HUES6 (cell line): ENCODE results near the gene ATRN.
"Not testable (repeated sequence)": the region's sequence is repeated elsewhere in the genome, so short reads cannot be mapped to it uniquely, and the experiment has no call there.

Source experiments
- H3K27ac ChIP-seq: 2 replicates; pipeline ENCODE4 v1.7.0; 2013; ENCODE audit warnings: low read depth, mild to moderate bottlenecking, low read length, inconsistent platforms
- H3K27me3 ChIP-seq: 2 replicates; pipeline ENCODE4 v1.6.1; 2013; ENCODE audit warnings: low read length; ENCODE audit not compliant: control insufficient read depth, insufficient read depth
- H3K36me3 ChIP-seq: 2 replicates; pipeline ENCODE4 v1.6.1; 2013; ENCODE audit warnings: low read length; ENCODE audit not compliant: control insufficient read depth, insufficient read depth
- H3K4me1 ChIP-seq: 2 replicates; pipeline ENCODE4 v1.6.1; 2013; ENCODE audit warnings: low read length; ENCODE audit not compliant: control insufficient read depth, insufficient read depth
- H3K4me3 ChIP-seq: 2 replicates; pipeline ENCODE4 v1.5.1; 2013; ENCODE audit warnings: low read depth, low read length
- H3K9ac ChIP-seq: one replicate; pipeline ENCODE4 v1.6.1; 2013; ENCODE audit warnings: mild to moderate bottlenecking, low read length
- H3K9me3 ChIP-seq: 2 replicates; pipeline ENCODE4 v1.6.1; 2013; ENCODE audit warnings: low read depth, low read length; ENCODE audit not compliant: control insufficient read depth, insufficient read depth

Gene ATRN

GRCh38 chr20:3470208-3470626 is 601 bp upstream of the ATRN start:
- Histone ChIP-seq H3K4me3 (peak overlapping the region; percentile 98), H3K36me3 (no peaks in the 10 kb centered on the region), H3K27me3 (peaks cover 53% of the 10 kb centered on the region), H3K4me1 (peaks cover 6% of the 10 kb centered on the region; the same call in 1 of the 2 replicates), H3K9me3 (no peaks in the 10 kb centered on the region), H3K9ac (peak overlapping the region; percentile 80), H3K27ac (no peak overlapping the region; the same call in 1 of the 2 replicates)

GRCh38 chr20:3471397-3472021 is 691 bp downstream of the ATRN start:
- Histone ChIP-seq H3K9me3 (no peaks in the 10 kb centered on the region), H3K27ac (no peak overlapping the region), H3K4me1 (peaks cover 6% of the 10 kb centered on the region; the same call in 1 of the 2 replicates)

GRCh38 chr20:3472105-3472504 is 1.3 kb downstream of the ATRN start:
- Histone ChIP-seq H3K9ac (peak overlapping the region; percentile 80), H3K27me3 (peaks cover 35% of the 10 kb centered on the region), H3K4me3 (peak overlapping the region; percentile 98), H3K4me1 (peaks cover 6% of the 10 kb centered on the region; the same call in 1 of the 2 replicates), H3K27ac (no peak overlapping the region), H3K36me3 (no peaks in the 10 kb centered on the region), H3K9me3 (no peaks in the 10 kb centered on the region)

More at GRCh38 chr20:3471397-3472021, 691 bp downstream of the ATRN start:
- H3K36me3 ChIP-seq: no peaks in the 10 kb centered on the region
- peak overlapping the region; percentile 98 for H3K4me3 ChIP-seq
- H3K9ac ChIP-seq: peak overlapping the region; percentile 80
- peaks cover 41% of the 10 kb centered on the region for H3K27me3 ChIP-seq

- Histone ChIP-seq H3K27me3 (peaks cover 33% of the 10 kb centered on the region), H3K27ac (no peak overlapping the region), H3K4me1 (peaks cover 6% of the 10 kb centered on the region; the same call in 1 of the 2 replicates), H3K9ac (no peak overlapping the region), H3K9me3 (no peaks in the 10 kb centered on the region), H3K36me3 (no peaks in the 10 kb centered on the region), H3K4me3 (no peak overlapping the region)
Observed at GRCh38 chr20:3473324-3473723, 2.5 kb downstream of the ATRN start.

- H3K36me3 ChIP-seq: no peaks in the 10 kb centered on the region
- no peak overlapping the region for H3K27ac ChIP-seq
- peaks cover 27% of the 10 kb centered on the region for H3K27me3 ChIP-seq
- no peak overlapping the region for H3K9ac ChIP-seq
- no peaks in the 10 kb centered on the region for H3K9me3 ChIP-seq
- H3K4me1 ChIP-seq: peaks cover 6% of the 10 kb centered on the region; the same call in 1 of the 2 replicates
- H3K4me3 ChIP-seq: no peak overlapping the region
Observed at GRCh38 chr20:3473944-3474343, 3.1 kb downstream of the ATRN start.

- not testable (repeated sequence) for H3K36me3 ChIP-seq, H3K9ac ChIP-seq, H3K9me3 ChIP-seq, H3K4me3 ChIP-seq, H3K27me3 ChIP-seq, H3K27ac ChIP-seq, H3K4me1 ChIP-seq
Observed at GRCh38 chr20:3477003-3477860, 6.4 kb downstream of the ATRN start.

- Histone ChIP-seq H3K36me3 (no peaks in the 10 kb centered on the region), H3K9me3 (no peaks in the 10 kb centered on the region), H3K9ac (no peak overlapping the region), H3K4me1 (no peaks in the 10 kb centered on the region), H3K27ac (no peak overlapping the region), H3K27me3 (no peaks in the 10 kb centered on the region), H3K4me3 (no peak overlapping the region)
Observed at GRCh38 chr20:3477861-3478544, 7.2 kb downstream of the ATRN start.

GRCh38 chr20:3479025-3479424 is 8.2 kb downstream of the ATRN start:
- H3K27me3 ChIP-seq: no peaks in the 10 kb centered on the region
- H3K4me3 ChIP-seq: no peak overlapping the region

GRCh38 chr20:3479759-3480615 is 9.2 kb downstream of the ATRN start:
- Histone ChIP-seq H3K9ac (no peak overlapping the region), H3K27ac (no peak overlapping the region), H3K4me3 (no peak overlapping the region), H3K27me3 (no peaks in the 10 kb centered on the region), H3K4me1 (no peaks in the 10 kb centered on the region), H3K9me3 (no peaks in the 10 kb centered on the region), H3K36me3 (no peaks in the 10 kb centered on the region)

More at GRCh38 chr20:3479025-3479424, 8.2 kb downstream of the ATRN start:
- no peak overlapping the region for H3K9ac ChIP-seq
- no peak overlapping the region for H3K27ac ChIP-seq
- H3K4me1 ChIP-seq: no peaks in the 10 kb centered on the region
- H3K36me3 ChIP-seq: no peaks in the 10 kb centered on the region
- H3K9me3 ChIP-seq: no peaks in the 10 kb centered on the region

- Histone ChIP-seq H3K27me3 (no peaks in the 10 kb centered on the region), H3K4me1 (no peaks in the 10 kb centered on the region), H3K9me3 (peaks cover 9% of the 10 kb centered on the region), H3K4me3 (no peak overlapping the region), H3K9ac (no peak overlapping the region), H3K27ac (no peak overlapping the region), H3K36me3 (no peaks in the 10 kb centered on the region)
Observed at GRCh38 chr20:3483309-3483708, 12.5 kb downstream of the ATRN start.
